HCT116 (cell line): ENCODE results near the gene ZDHHC14. TPM values are rescaled to one million over a fixed set of nuclear protein-coding genes. Genes with fewer than 3 reads are reported as not detected.

ENCODE experiments used
- ATAC-seq: fragments of 200-7000 bp; cut with Tn5 transposase; 2 replicates; pipeline ENCODE4 v1.9.1; 2020; ENCODE audit warnings: mild to moderate bottlenecking, moderate library complexity
- BruUV-seq: library from RNA; stranded (reverse); fragments of 400-500 nt; replicated peaks from 2 replicates; lab custom pipeline; 2021; lab: Mats Ljungman, UMichigan
- CTCF ChIA-PET: fragments of 300-600 bp; sonication (Branson Sonifier 250); formaldehyde crosslinking; loops from one replicate; lab custom pipeline; 2021; ENCODE audit warnings: antibody characterized with exemption; lab: Charles Lee
- POLR2A ChIA-PET: fragments of 300-600, 350-600 bp; sonication (Branson Sonifier 250); formaldehyde crosslinking; loops from one replicate; lab custom pipeline; 2021; ENCODE audit warnings: antibody characterized with exemption; lab: Charles Lee
- RAD21 ChIA-PET, 2 experiments: fragments of 300-600 bp; sonication (Branson Sonifier 250); formaldehyde crosslinking; loops; one replicate each; lab custom pipeline; 2023; ENCODE audit warnings: low total read pairs in 2 of 2; ENCODE audit not compliant: uncharacterized antibody in 2 of 2, unreplicated experiment in 2 of 2, low non-redundant PET in 1 of 2; lab: Charles Lee
- DNase-seq: peaks from one replicate; pipeline ENCODE4 v3.0.0-alpha.2; 2010; ENCODE audit warnings: low read depth, low spot score
- H2AFZ ChIP-seq: fragments of 200-600 bp; shearing (Covaris generic), sonication (generic); 2 replicates; pipeline ENCODE4 v1.6.1; 2017; ENCODE audit warnings: low read depth, mixed run types, mixed read lengths, antibody characterized with exemption, low read length; ENCODE audit not compliant: poor library complexity, severe bottlenecking
- H3K27ac ChIP-seq: 2 replicates; pipeline ENCODE4 v1.5.1; 2012; ENCODE audit warnings: low read depth, low read length
- H3K27me3 ChIP-seq: fragments of 200-600 bp; sonication (generic); 2 replicates; pipeline ENCODE4 v1.6.1; 2016; ENCODE audit warnings: mixed run types, low read length, mixed read lengths; ENCODE audit not compliant: insufficient read depth
- H3K36me3 ChIP-seq, 2 experiments: fragments of 200-500 bp in 1 of 2; fragments of 200-600 bp in 1 of 2; sonication (Bioruptor generic) in 1 of 2; sonication (generic) in 1 of 2; 2 replicates each; pipeline versions ENCODE4 v1.5.1 to v1.6.1; 2014 to 2016; ENCODE audit warnings: low read length in 2 of 2, inconsistent platforms in 1 of 2, mixed read lengths in 1 of 2, mixed run types in 1 of 2; ENCODE audit not compliant: insufficient read depth in 2 of 2, control insufficient read depth in 1 of 2
- H3K4me1 ChIP-seq, 2 experiments: fragments of 200-600 bp in 1 of 2; sonication (generic) in 1 of 2; 2 replicates each; pipeline versions ENCODE4 v1.5.1 to v1.6.1; 2012 to 2017; ENCODE audit warnings: low read length in 2 of 2, inconsistent platforms in 1 of 2, mild to moderate bottlenecking in 1 of 2, mixed read lengths in 1 of 2, mixed run types in 1 of 2, moderate library complexity in 1 of 2; ENCODE audit not compliant: insufficient read depth in 2 of 2, control insufficient read depth in 1 of 2
- H3K4me2 ChIP-seq: fragments of 200-600 bp; sonication (generic); 2 replicates; pipeline ENCODE4 v1.6.1; 2017; ENCODE audit warnings: mixed run types, low read length, mixed read lengths
- H3K4me3 ChIP-seq, 2 experiments: fragments of 200-600 bp in 1 of 2; sonication (generic) in 1 of 2; replicated peaks in 1 of 2; 2 replicates each; pipeline ENCODE4 v1.5.1; 2011 to 2016; ENCODE audit warnings: low read length in 2 of 2, control low read depth in 1 of 2, low read depth in 1 of 2, mild to moderate bottlenecking in 1 of 2, mixed read lengths in 1 of 2, mixed run types in 1 of 2
- H3K79me2 ChIP-seq: fragments of 200-600 bp; sonication (generic); 2 replicates; pipeline ENCODE4 v1.6.1; 2017; ENCODE audit warnings: mild to moderate bottlenecking, mixed run types, low read length, moderate library complexity, mixed read lengths; ENCODE audit not compliant: insufficient read depth
- H3K9ac ChIP-seq: fragments of 200-600 bp; sonication (generic); 2 replicates; pipeline ENCODE4 v1.6.1; 2016; ENCODE audit warnings: low read length, mixed read lengths
- H3K9me2 ChIP-seq: fragments of 200-600 bp; sonication (generic), shearing (Covaris generic); 2 replicates; pipeline ENCODE4 v1.6.1; 2017; ENCODE audit warnings: mixed run types, mild to moderate bottlenecking, moderate library complexity; ENCODE audit not compliant: insufficient read depth
- H3K9me3 ChIP-seq, 2 experiments: fragments of 200-500 bp in 1 of 2; fragments of 200-600 bp in 1 of 2; sonication (Bioruptor generic) in 1 of 2; sonication (generic) in 1 of 2; 2 replicates each; pipeline ENCODE4 v1.6.1; 2014 to 2017; ENCODE audit warnings: low read length in 2 of 2, mixed read lengths in 2 of 2, inconsistent platforms in 1 of 2, low read depth in 1 of 2, mild to moderate bottlenecking in 1 of 2, mixed run types in 1 of 2, moderate library complexity in 1 of 2; ENCODE audit not compliant: control insufficient read depth in 1 of 2, insufficient read depth in 1 of 2
- H4K20me1 ChIP-seq: fragments of 200-600 bp; sonication (generic), shearing (Covaris generic); 2 replicates; pipeline ENCODE4 v1.6.1; 2017; ENCODE audit warnings: mixed run types, mild to moderate bottlenecking, moderate library complexity; ENCODE audit not compliant: insufficient read depth
- ATF3 ChIP-seq: IDR thresholded peaks from 2 replicates; pipeline ENCODE4 v1.6.1; 2012
- CBX3 ChIP-seq: IDR thresholded peaks from 2 replicates; pipeline ENCODE4 v1.6.1; 2012; ENCODE audit warnings: low read depth
- CEBPB ChIP-seq: IDR thresholded peaks from 2 replicates; pipeline ENCODE4 v1.6.1; 2012; ENCODE audit warnings: low read depth
- EZH2 ChIP-seq: fragments of 200-600 bp; sonication (generic); IDR thresholded peaks from 2 replicates; pipeline ENCODE4 v1.6.1; 2017; ENCODE audit warnings: antibody characterized with exemption, mixed run types
- EZH2phosphoT487 ChIP-seq: fragments of 200-600 bp; IDR thresholded peaks from 2 replicates; pipeline ENCODE4 v1.6.1; 2018; ENCODE audit warnings: antibody characterized with exemption, borderline replicate concordance
- POLR2A ChIP-seq: IDR thresholded peaks from 2 replicates; pipeline ENCODE4 v1.7.0; 2011; ENCODE audit warnings: borderline replicate concordance; ENCODE audit not compliant: insufficient read depth, insufficient read length; ENCODE audit errors: extremely low read depth
- RAD21 ChIP-seq: IDR thresholded peaks from 2 replicates; pipeline ENCODE4 v1.6.1; 2012; ENCODE audit warnings: low read depth, mild to moderate bottlenecking
- SP1 ChIP-seq: IDR thresholded peaks from 2 replicates; pipeline ENCODE4 v1.6.1; 2012; ENCODE audit warnings: low read depth
- SRF ChIP-seq: IDR thresholded peaks from 2 replicates; pipeline ENCODE4 v1.6.1; 2012; ENCODE audit warnings: low read depth
- YY1 ChIP-seq: IDR thresholded peaks from 2 replicates; pipeline ENCODE4 v1.6.1; 2011; ENCODE audit warnings: low read length, low read depth, moderate library complexity, mild to moderate bottlenecking; ENCODE audit not compliant: insufficient replicate concordance; ENCODE audit errors: extremely low read depth
- ZNF274 ChIP-seq: fragments of 200-500 bp; sonication (Bioruptor generic); IDR thresholded peaks from 2 replicates; pipeline ENCODE4 v1.6.1; 2014; ENCODE audit warnings: mild to moderate bottlenecking, low read depth, low read length, inconsistent platforms
- intact Hi-C: fragments of 100-400 bp; cut with micrococcal nuclease; formaldehyde crosslinking; loops from 2 replicates; pipeline ENCODE4 v1.10.0; 2022
- total RNA-seq: library from RNA; stranded (reverse); gene quantifications from one replicate; pipeline ENCODE4 v1.2.1, GENCODE V29; 2021; ENCODE audit not compliant: unreplicated experiment
- TF ChIP-seq, protein P1 (sequence below): IDR thresholded peaks from 2 replicates; pipeline ENCODE4 v1.6.1; 2011; ENCODE audit warnings: mild to moderate bottlenecking, low read length, moderate library complexity; ENCODE audit not compliant: insufficient replicate concordance; ENCODE audit errors: extremely low read depth

ZDHHC14 gene
- total RNA-seq, 1 experiment from 2014 or later = 5.3 TPM

- Histone ChIP-seq H2AFZ (no peak overlapping the region), H3K9ac (no peak overlapping the region), H3K27me3 (no peaks in the 10 kb centered on the region), H3K79me2 (no peaks in the 10 kb centered on the region), H3K4me2 (no peak overlapping the region), H3K9me2 (no peaks in the 10 kb centered on the region), H3K36me3 (no peaks in the 10 kb centered on the region), H3K4me1 (peaks cover 7 to 9% of the 10 kb centered on the region in 2 experiments; a peak in 3 of 4 replicates), H3K27ac (no peak overlapping the region)
- POLR2A ChIA-PET = no interaction called here
- CTCF ChIA-PET = no interaction called here
- RAD21 ChIA-PET = no interaction called here
- BruUV-seq = no TSS peak
- intact Hi-C loops = no loop called here
- no peak for DNase-seq
- TF ChIP-seq, protein P1, sequence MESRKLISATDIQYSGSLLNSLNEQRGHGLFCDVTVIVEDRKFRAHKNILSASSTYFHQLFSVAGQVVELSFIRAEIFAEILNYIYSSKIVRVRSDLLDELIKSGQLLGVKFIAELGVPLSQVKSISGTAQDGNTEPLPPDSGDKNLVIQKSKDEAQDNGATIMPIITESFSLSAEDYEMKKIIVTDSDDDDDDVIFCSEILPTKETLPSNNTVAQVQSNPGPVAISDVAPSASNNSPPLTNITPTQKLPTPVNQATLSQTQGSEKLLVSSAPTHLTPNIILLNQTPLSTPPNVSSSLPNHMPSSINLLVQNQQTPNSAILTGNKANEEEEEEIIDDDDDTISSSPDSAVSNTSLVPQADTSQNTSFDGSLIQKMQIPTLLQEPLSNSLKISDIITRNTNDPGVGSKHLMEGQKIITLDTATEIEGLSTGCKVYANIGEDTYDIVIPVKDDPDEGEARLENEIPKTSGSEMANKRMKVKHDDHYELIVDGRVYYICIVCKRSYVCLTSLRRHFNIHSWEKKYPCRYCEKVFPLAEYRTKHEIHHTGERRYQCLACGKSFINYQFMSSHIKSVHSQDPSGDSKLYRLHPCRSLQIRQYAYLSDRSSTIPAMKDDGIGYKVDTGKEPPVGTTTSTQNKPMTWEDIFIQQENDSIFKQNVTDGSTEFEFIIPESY = no peak
- TF ChIP-seq EZH2 = no peak
- no peak for TF ChIP-seq RAD21
- no peak for TF ChIP-seq ATF3
- TF ChIP-seq, all 23 proteins: peak for 0
- ATAC-seq = no peak
- H3K9me3 ChIP-seq = no peaks in the 10 kb centered on the region
- H3K4me3 ChIP-seq = no peak overlapping the region
- H4K20me1 ChIP-seq = no peaks in the 10 kb centered on the region
Measured at GRCh38 chr6:157650261-157650640, 269.3 kb downstream of the ZDHHC14 start.

- BruUV-seq = no TSS peak
- Histone ChIP-seq H3K9me2 (no peaks in the 10 kb centered on the region), H2AFZ (no peak overlapping the region), H3K9ac (no peak overlapping the region), H3K9me3 (no peaks in the 10 kb centered on the region), H3K4me1 (peaks cover 7 to 9% of the 10 kb centered on the region in 2 experiments; a peak in 3 of 4 replicates), H3K27me3 (no peaks in the 10 kb centered on the region), H4K20me1 (no peaks in the 10 kb centered on the region), H3K36me3 (no peaks in the 10 kb centered on the region), H3K4me3 (no peak overlapping the region), H3K79me2 (no peaks in the 10 kb centered on the region), H3K27ac (no peak overlapping the region), H3K4me2 (no peak overlapping the region)
- CTCF ChIA-PET = no interaction called here
- RAD21 ChIA-PET = no interaction called here
- POLR2A ChIA-PET = no interaction called here
- intact Hi-C loops = no loop called here
- no peak for DNase-seq
- no peak for ATAC-seq
- TF ChIP-seq, protein P1 = no peak
- no peak for TF ChIP-seq CBX3
- TF ChIP-seq POLR2A = no peak
- no peak for TF ChIP-seq CEBPB
- TF ChIP-seq ATF3 = no peak
- TF ChIP-seq EZH2 = no peak
- TF ChIP-seq SP1 = no peak
- no peak for TF ChIP-seq ZNF274
- no peak for TF ChIP-seq YY1
- no peak for TF ChIP-seq SRF
- no peak for TF ChIP-seq EZH2phosphoT487
Measured at GRCh38 chr6:157650801-157651200, 269.8 kb downstream of the ZDHHC14 start.
